ENCODE results near the gene CNN2. TPM values are rescaled to one million over a fixed set of nuclear protein-coding genes. Genes with fewer than 3 reads are reported as not detected.

The CNN2 gene
- total and polyA plus RNA-seq, 4 donors, result 26.3 to 43.4 (median 38.0) TPM

DNA sequence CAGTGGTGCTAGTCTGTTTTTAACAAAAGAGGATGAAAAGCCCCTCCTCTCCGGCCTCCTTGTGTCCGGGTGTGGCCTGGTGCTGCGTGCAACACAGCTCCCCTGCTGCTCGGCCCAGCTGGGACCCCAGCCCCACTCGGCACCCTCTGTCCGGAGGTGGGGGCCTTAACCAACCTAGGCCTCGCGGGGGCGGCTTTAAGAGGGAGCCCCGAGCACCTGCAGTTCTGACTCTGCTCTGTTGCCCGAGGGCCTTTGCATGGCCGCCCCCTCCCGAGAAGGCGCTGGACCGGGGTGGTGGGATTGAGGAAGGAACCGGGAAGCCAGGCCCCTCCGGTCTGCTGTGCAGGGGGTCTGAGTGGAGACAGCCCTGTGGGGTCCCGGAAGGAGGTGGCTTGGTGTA lies 31.9 kb upstream of the CNN2 start:
- Histone ChIP-seq H3K27ac (ENCODE audit: low read depth, low read length) (no peak overlapping the region), H3K9me3 (ENCODE audit: control insufficient read depth, insufficient read depth, low read length) (no peaks in the 10 kb centered on the region), H3K4me1 (ENCODE audit: control insufficient read depth, insufficient read depth, low read length) (peaks cover 17% of the 10 kb centered on the region), H3K36me3 (ENCODE audit: control insufficient read depth, insufficient read depth, low read length) (peaks cover 62% of the 10 kb centered on the region), H3K4me3 (ENCODE audit: low read depth, low read length) (no peak overlapping the region), H3K27me3 (ENCODE audit: control insufficient read depth, insufficient read depth, low read length) (peaks cover 42% of the 10 kb centered on the region)
- no peak for DNase-seq (ENCODE audit: low read depth in 4 of 6, low spot score in 6 of 6)
- WGBS (ENCODE audit: insufficient coverage), result 91% methylated on average over 14 of the region's 18 CpGs

DNA sequence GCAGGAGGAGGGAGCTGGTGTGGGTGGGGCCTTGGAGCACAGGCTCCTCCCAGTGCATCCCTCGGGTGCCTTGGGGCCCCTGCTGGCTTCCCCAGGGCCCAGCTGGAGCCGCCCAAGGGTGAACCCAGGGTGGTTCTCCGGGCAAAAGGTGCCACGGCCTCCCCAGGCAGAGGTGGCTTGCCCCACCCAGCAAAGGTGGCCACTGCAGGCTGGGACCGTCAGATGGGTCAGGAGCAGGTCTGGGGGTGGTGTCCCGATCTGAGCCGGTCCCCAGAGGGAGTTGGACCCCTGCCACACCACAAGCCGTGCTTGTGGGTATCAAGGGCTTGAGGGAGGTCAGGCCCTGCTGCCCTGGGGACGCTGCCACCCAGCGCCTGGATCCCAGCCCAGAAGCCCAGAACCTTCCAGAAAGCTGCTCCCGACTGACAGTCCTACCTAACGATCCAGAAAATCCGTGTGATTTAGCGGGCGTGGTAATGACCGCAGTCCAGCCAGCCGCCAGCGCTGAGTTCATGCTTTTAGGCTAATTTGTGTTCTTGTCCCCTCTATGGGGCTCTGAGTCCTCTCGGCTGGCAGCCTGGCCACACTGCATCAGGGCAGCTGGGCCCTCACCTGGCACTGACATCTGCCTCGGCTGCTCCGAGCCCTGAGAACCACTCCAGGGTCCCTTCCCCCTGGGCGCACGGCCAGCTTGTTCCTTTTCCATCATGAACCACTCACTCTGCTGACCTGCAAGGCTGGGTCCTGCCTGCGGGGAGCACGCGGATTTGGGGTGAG lies 31.2 kb upstream of the CNN2 start:
- peak in 1 of 6 donors; percentile 10 for DNase-seq (ENCODE audit: low read depth in 4 of 6, low spot score in 6 of 6)
- WGBS (ENCODE audit: insufficient coverage), result 59% methylated on average over 26 of the region's 26 CpGs
- Histone ChIP-seq H3K9me3 (ENCODE audit: control insufficient read depth, insufficient read depth, low read length) (no peaks in the 10 kb centered on the region), H3K27ac (ENCODE audit: low read depth, low read length) (no peak overlapping the region), H3K4me3 (ENCODE audit: low read depth, low read length) (no peak overlapping the region), H3K4me1 (ENCODE audit: control insufficient read depth, insufficient read depth, low read length) (peaks cover 17% of the 10 kb centered on the region), H3K36me3 (ENCODE audit: control insufficient read depth, insufficient read depth, low read length) (peaks cover 55% of the 10 kb centered on the region), H3K27me3 (ENCODE audit: control insufficient read depth, insufficient read depth, low read length) (peaks cover 48% of the 10 kb centered on the region)

DNA sequence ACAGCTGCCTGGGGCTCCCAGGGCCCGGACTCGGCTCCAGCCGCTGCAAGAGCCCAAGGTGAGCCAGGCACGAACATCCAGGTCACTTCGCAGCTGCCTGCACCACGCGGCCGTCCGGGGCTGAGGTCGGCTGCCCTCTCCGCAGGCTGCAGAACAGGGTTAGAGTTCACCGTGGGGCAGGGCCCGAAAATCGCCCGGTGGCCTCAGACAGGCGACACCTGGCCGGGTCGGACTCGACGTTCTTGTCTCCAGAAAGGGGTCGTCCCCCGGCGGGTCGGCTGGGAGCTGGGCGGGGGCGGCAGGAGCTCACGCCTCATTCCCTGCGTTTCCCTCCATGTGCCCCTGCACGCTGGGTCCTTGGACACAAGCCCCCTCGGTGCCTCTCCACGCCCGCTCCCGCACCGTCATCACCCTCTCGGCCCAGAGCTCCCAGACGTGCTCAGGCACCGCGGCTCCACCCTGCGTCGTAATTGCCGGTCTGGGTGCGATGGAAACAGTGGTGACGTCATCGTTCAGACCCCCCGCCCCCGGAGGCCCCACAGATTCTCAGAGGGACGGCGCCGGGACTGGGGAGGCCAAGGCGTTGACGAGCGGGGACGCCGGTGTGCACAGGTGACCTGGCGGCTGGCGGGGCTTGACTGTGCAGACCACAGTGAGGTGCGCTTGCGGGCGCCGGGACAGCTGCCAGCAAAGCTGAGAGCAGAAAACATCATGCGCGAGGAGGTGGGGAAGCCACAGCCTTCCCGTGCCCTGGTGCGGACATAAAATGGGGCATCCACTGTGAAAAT lies 30.2 kb upstream of the CNN2 start:
- no peak overlapping the region for H3K4me3 ChIP-seq (ENCODE audit: low read depth, low read length)
- H3K27me3 ChIP-seq (ENCODE audit: control insufficient read depth, insufficient read depth, low read length), result peaks cover 54% of the 10 kb centered on the region
- 11% methylated on average over 64 of the region's 64 CpGs for WGBS (ENCODE audit: insufficient coverage)
- peaks cover 23% of the 10 kb centered on the region for H3K4me1 ChIP-seq (ENCODE audit: control insufficient read depth, insufficient read depth, low read length)
- DNase-seq (ENCODE audit: low read depth in 4 of 6, low spot score in 6 of 6), result peak in 2 of 6 donors; percentile 39 to 53
- peaks cover 45% of the 10 kb centered on the region for H3K36me3 ChIP-seq (ENCODE audit: control insufficient read depth, insufficient read depth, low read length)
- H3K27ac ChIP-seq (ENCODE audit: low read depth, low read length), result no peak overlapping the region
- H3K9me3 ChIP-seq (ENCODE audit: control insufficient read depth, insufficient read depth, low read length), result no peaks in the 10 kb centered on the region

DNA sequence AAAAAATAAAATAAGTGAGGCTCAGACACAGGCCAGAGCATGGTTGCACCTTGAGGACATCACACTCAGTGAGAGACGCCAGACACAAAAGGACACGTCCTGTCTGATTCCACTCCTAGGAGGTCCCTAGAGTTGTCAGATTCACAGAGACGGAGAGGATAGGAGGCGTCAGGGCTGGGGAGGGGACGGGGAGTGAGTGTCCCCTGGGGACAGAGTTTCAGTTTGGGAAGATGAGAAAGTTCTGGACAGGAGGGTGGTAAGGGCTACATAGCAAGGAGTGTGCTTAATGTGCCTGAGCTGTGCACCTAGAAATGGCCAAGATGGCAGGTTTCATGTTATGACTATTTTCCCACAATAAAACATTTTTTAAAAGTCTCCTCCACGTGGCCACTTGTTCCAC lies 28.3 kb upstream of the CNN2 start:
- no peak overlapping the region for H3K27ac ChIP-seq (ENCODE audit: low read depth, low read length)
- H3K9me3 ChIP-seq (ENCODE audit: control insufficient read depth, insufficient read depth, low read length), result no peaks in the 10 kb centered on the region
- H3K4me1 ChIP-seq (ENCODE audit: control insufficient read depth, insufficient read depth, low read length), result peaks cover 29% of the 10 kb centered on the region
- no peak overlapping the region for H3K4me3 ChIP-seq (ENCODE audit: low read depth, low read length)
- peaks cover 30% of the 10 kb centered on the region for H3K36me3 ChIP-seq (ENCODE audit: control insufficient read depth, insufficient read depth, low read length)
- DNase-seq (ENCODE audit: low read depth in 4 of 6, low spot score in 6 of 6), result no peak
- 40% methylated on average over 6 of the region's 6 CpGs for WGBS (ENCODE audit: insufficient coverage)
- H3K27me3 ChIP-seq (ENCODE audit: control insufficient read depth, insufficient read depth, low read length), result peaks cover 66% of the 10 kb centered on the region

DNA sequence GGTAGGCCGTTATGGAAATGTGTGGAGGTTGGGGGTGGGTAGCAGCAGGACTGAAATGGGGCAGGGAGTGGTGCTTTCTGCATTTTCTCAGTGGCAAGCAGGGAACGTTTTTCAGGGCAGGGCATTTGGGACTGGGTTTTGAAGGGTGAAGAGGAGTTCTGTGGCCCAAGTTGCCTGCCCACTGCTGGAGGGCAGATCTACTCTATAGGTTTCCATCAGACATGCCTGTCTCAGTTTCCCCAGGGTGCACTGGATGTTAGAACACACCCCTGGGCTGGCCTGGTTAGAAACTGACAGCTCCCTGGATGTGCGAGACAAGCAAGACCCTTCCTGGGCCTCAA lies 27.1 kb upstream of the CNN2 start:
- peaks cover 17% of the 10 kb centered on the region for H3K36me3 ChIP-seq (ENCODE audit: control insufficient read depth, insufficient read depth, low read length)
- no peak overlapping the region for H3K4me3 ChIP-seq (ENCODE audit: low read depth, low read length)
- no peak for DNase-seq (ENCODE audit: low read depth in 4 of 6, low spot score in 6 of 6)
- WGBS (ENCODE audit: insufficient coverage), result 85% methylated on average over 3 of the region's 3 CpGs
- H3K4me1 ChIP-seq (ENCODE audit: control insufficient read depth, insufficient read depth, low read length), result peaks cover 29% of the 10 kb centered on the region
- H3K27ac ChIP-seq (ENCODE audit: low read depth, low read length), result no peak overlapping the region
- H3K9me3 ChIP-seq (ENCODE audit: control insufficient read depth, insufficient read depth, low read length), result no peaks in the 10 kb centered on the region
- peaks cover 66% of the 10 kb centered on the region for H3K27me3 ChIP-seq (ENCODE audit: control insufficient read depth, insufficient read depth, low read length)

DNA sequence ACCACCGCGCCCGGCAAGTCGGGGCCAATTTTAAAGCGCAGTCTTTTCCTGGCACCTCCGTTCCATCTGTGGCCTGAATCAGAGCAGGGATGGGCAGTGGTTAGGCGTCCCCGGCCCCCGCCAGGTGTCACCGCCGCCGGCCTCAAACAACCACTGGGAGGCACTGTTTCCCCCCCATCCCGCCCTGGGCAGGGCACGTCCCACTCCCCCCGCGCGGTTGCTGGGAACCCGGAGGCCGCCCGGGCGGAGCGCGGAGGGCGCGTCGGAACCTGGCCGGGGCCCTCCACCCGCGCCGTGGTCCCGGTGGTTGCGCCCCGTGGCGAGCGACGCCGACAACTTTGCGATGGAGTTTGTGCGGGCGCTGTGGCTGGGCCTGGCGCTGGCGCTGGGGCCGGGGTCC lies 26.3 kb upstream of the CNN2 start, which contains the start of gene GRIN3B:
Gene GRIN3B, plus strand, starts transcription at position 325 of the 400 bp plus-strand sequence. Its CDS starts 19 bp downstream, at position 344.
- 1% methylated on average over 43 of the region's 43 CpGs for WGBS (ENCODE audit: insufficient coverage)
- H3K4me3 ChIP-seq (ENCODE audit: low read depth, low read length), result no peak within 1 kb of the TSS
- peak in 1 of 6 donors; percentile 32 for DNase-seq (ENCODE audit: low read depth in 4 of 6, low spot score in 6 of 6)
- H3K9me3 ChIP-seq (ENCODE audit: control insufficient read depth, insufficient read depth, low read length), result no peaks in the 10 kb centered on the region
- peaks cover 28% of the 10 kb centered on the region for H3K4me1 ChIP-seq (ENCODE audit: control insufficient read depth, insufficient read depth, low read length)
- peaks cover 17% of the 10 kb centered on the region for H3K36me3 ChIP-seq (ENCODE audit: control insufficient read depth, insufficient read depth, low read length)
- H3K27me3 ChIP-seq (ENCODE audit: control insufficient read depth, insufficient read depth, low read length), result peaks cover 66% of the 10 kb centered on the region
- no peak within 1 kb of the TSS for H3K27ac ChIP-seq (ENCODE audit: low read depth, low read length)

DNA sequence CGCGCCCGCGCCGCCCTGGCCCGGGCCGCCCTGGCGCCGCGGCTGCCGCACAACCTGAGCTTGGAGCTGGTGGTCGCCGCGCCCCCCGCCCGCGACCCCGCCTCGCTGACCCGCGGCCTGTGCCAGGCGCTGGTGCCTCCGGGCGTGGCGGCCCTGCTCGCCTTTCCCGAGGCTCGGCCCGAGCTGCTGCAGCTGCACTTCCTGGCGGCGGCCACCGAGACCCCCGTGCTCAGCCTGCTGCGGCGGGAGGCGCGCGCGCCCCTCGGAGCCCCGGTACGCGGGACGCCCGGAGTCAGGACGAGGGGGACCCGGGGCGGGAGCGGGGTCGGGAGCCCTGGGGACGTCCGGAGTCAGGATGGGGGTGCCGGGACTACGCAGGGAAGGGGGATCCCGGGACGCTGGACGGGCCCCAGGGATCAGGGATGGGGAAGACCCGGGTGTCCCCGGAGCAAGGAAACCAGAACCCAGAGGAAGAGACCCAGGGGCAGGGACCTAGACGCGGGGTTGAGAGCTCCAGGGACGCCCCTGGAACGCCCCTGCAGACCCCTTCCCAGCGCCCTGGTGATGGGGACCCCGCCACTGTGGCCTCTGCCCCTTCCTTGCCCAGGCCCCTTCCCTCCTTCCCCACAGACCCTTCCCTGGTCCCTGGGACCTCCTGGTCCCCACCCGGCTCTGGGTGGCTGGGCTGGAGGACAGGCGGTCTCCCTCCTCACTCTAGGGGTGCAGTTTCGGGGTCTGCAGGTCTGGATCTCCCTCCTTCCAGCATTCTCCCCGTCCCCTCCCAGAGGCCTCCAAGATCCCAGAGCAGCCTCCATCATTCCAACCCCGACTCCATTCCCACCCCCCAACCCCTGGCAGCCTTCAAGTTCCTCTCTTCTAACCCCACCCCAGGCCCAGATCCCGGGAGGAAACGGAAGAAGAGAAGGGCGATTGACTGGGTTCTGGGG lies 25.5 kb upstream of the CNN2 start:
- Histone ChIP-seq H3K9me3 (ENCODE audit: control insufficient read depth, insufficient read depth, low read length) (no peaks in the 10 kb centered on the region), H3K27me3 (ENCODE audit: control insufficient read depth, insufficient read depth, low read length) (peaks cover 59% of the 10 kb centered on the region), H3K36me3 (ENCODE audit: control insufficient read depth, insufficient read depth, low read length) (peaks cover 11% of the 10 kb centered on the region), H3K4me1 (ENCODE audit: control insufficient read depth, insufficient read depth, low read length) (peaks cover 21% of the 10 kb centered on the region), H3K27ac (ENCODE audit: low read depth, low read length) (no peak overlapping the region), H3K4me3 (ENCODE audit: low read depth, low read length) (no peak overlapping the region)
- WGBS (ENCODE audit: insufficient coverage), result 4% methylated on average over 68 of the region's 73 CpGs
- no peak for DNase-seq (ENCODE audit: low read depth in 4 of 6, low spot score in 6 of 6)

DNA sequence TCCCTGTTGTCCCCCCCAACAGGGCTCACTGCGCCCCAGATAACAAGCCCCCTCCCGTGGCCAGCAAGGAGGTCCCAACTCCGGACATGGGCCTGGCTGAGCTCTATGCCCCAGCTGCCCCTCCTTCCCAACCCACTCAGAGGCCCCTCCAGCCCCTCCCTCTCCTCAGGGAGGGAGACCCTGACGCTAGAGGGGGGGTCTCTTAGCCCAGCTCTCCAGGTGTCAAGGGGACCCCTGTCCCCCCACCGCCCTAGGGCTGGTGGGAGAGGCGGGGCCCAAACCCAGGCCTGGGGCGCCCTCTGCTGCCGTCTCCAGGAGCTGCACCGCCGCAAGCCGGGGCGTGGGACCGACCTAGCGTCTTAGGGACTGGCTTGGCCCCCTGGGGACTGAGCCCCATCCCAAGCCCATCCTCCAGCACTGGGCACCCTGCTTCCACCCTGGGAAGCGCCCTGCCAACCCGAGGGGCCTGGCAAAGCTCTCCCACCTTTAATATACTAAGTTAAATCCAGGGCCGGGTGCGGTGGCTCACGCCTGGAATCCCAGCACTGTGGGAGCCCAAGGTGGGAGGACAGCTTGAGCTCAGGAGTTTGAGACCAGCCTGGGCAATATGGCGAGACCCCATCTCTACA lies 24.8 kb upstream of the CNN2 start:
- WGBS (ENCODE audit: insufficient coverage), result under 1% methylated on average over 11 of the region's 20 CpGs
- DNase-seq (ENCODE audit: low read depth in 4 of 6, low spot score in 6 of 6), result peak in 2 of 6 donors; percentile 30 to 43
- Histone ChIP-seq H3K27ac (ENCODE audit: low read depth, low read length) (no peak overlapping the region), H3K4me1 (ENCODE audit: control insufficient read depth, insufficient read depth, low read length) (peaks cover 13% of the 10 kb centered on the region), H3K36me3 (ENCODE audit: control insufficient read depth, insufficient read depth, low read length) (peaks cover 16% of the 10 kb centered on the region), H3K27me3 (ENCODE audit: control insufficient read depth, insufficient read depth, low read length) (peaks cover 51% of the 10 kb centered on the region), H3K9me3 (ENCODE audit: control insufficient read depth, insufficient read depth, low read length) (no peaks in the 10 kb centered on the region), H3K4me3 (ENCODE audit: low read depth, low read length) (no peak overlapping the region)

DNA sequence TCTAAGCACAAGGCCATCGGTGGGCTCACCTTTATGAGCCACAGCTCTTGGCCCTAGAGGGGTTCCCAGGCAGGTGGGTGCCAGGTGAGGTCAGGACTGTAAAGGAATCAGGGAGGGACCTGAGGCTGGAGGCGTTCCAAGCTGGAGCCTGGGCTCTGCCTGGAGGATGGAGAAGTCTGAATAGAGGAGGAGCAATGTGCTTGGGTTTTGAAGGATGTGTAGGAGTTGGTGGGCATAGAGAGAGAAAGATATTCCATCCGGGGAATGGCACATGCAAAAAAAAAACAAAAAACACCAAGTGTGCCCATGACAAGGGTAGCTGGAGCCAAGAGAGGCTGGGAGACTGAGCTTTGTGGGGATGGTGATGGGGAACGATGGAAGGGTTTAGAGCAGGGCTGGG lies 23.8 kb upstream of the CNN2 start:
- 75% methylated on average over 4 of the region's 4 CpGs for WGBS (ENCODE audit: insufficient coverage)

More for the DNA sequence above, 23.8 kb upstream of the CNN2 start:
- Histone ChIP-seq H3K27me3 (ENCODE audit: control insufficient read depth, insufficient read depth, low read length) (peaks cover 43% of the 10 kb centered on the region), H3K36me3 (ENCODE audit: control insufficient read depth, insufficient read depth, low read length) (peaks cover 25% of the 10 kb centered on the region), H3K4me3 (ENCODE audit: low read depth, low read length) (no peak overlapping the region), H3K27ac (ENCODE audit: low read depth, low read length) (no peak overlapping the region), H3K4me1 (ENCODE audit: control insufficient read depth, insufficient read depth, low read length) (peaks cover 12% of the 10 kb centered on the region), H3K9me3 (ENCODE audit: control insufficient read depth, insufficient read depth, low read length) (no peaks in the 10 kb centered on the region)
- DNase-seq (ENCODE audit: low read depth in 4 of 6, low spot score in 6 of 6), result no peak
